ENCODE measurements around the gene NMRAL1. TPM values are rescaled to one million over a fixed set of nuclear protein-coding genes. Genes with fewer than 3 reads are reported as not detected.

NMRAL1 gene
- polyA plus RNA-seq, 1 donor, result 13.2 TPM

GRCh38 chr16:4426722-4427372 lies 47.6 kb downstream of the NMRAL1 start:
- DNase-seq (ENCODE audit: low read depth), result no peak

- no peak for DNase-seq (ENCODE audit: low read depth)
Observed at GRCh38 chr16:4426021-4426684, 48.3 kb downstream of the NMRAL1 start.

DNA sequence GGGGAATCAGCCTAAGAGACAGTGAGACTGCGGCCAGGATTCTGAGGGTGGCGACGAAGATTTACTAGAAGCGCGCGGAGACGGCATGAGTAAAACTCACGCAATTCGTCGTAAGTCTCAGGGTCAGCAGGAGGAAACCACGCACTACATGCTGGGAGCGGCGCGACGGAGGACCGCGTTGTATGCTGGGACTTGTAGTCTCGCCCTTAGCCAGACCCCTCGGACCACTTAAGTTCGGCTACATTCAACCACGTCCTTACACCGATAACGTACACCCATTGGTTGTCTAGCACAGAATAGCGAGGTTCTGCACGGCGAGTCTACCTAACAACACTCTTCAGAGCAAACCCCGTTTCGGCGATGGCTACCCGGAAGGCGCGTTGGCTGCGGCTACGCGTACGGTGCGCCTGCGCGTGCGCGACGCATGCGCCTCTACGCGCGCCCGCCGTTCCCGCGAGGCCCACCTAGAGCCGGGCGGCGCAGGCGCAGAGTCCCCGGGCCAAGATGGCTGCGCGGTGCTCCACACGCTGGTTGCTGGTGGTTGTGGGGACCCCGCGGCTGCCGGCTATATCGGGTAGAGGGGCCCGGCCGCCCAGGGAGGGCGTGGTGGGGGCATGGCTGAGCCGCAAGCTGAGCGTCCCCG lies 48.9 kb downstream of the NMRAL1 start, which contains the start of gene DNAJA3:
Gene DNAJA3, plus strand, starts transcription at position 491 of the 643 bp plus-strand sequence. Its CDS starts 14 bp downstream, at position 505.
- peak; percentile 84 for DNase-seq (ENCODE audit: low read depth)

GRCh38 chr16:4420505-4421105 lies 53.8 kb downstream of the NMRAL1 start:
- no peak for DNase-seq (ENCODE audit: low read depth)

DNA sequence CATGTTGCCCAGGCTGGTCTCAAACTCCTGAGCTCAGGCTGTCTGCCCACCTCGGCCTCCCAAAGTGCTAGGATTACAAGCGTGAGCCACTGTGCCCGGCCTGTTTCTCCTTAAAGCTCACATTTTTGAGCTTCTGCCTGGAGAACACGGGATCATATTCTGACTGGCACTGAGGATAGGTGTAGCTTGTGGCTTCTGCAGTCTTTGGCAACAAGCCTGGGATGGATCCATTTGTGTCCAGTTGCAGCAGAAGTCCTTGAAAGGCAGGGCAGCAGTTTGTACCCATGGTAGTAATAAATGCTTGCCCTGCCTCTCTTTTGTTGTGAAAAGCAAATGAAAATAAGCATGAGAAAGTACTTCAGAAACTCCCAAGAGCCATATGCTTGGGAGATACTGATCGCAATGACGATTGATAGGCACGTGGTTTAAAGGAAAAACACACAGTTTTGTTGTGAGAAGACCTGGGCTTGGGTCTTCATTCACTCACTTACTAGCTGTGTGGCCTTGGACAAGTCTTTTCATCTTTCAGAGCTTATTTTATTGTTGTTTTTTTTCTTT lies 54.9 kb downstream of the NMRAL1 start:
- DNase-seq (ENCODE audit: low read depth), result no peak

DNA sequence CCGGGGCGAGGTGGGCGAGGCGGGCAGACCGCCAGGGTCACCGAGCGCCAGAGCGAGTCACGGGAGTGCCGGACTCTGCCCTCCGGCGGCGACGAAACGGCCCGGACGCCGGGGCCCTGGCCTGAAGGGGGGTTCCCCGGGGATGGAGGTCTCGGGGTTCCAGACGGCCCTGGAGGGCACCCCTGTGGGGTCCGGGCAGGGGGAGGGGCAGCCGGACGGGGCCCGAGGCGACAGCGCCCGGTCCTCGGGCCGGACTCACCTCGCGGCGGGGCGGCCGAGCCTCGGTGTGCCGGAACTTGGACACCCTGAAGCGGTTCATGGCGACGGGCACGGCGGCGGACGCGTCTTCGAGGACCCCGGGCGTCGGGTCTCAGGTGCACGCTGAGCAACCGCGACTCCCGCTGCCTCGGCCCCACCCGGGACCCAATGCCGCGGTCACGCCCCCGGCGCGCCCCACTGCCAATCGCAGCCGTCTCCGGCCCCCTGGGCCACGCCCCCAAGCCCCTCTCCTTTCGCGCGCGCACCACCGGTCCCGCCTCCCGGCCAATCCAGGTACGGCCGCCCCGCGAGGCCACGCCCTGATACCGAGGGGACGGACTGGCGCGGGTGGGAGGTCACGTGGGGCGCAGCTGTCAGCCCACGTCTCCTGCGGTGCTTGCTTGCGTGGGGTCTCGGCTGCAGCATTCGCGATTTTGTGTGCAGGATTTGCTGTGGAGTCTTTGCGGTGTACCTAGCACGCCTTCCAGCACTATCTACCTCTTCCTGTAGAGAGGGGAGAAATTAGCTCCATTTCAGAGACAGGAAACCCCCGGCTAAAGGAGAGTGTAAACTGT lies 58.0 kb downstream of the NMRAL1 start, which contains the start of gene CORO7:
Gene CORO7, minus strand, starts transcription at position 397 of the 833 bp plus-strand sequence. Its CDS starts 78 bp downstream, at position 319.
- peak; percentile 68 for DNase-seq (ENCODE audit: low read depth)

GRCh38 chr16:4415538-4416199 lies 58.8 kb downstream of the NMRAL1 start:
- DNase-seq (ENCODE audit: low read depth), result no peak

GRCh38 chr16:4414187-4414917 lies 60.1 kb downstream of the NMRAL1 start:
- DNase-seq (ENCODE audit: low read depth), result no peak

GRCh38 chr16:4412854-4413253 lies 61.6 kb downstream of the NMRAL1 start:
- DNase-seq (ENCODE audit: low read depth), result no peak

- DNase-seq (ENCODE audit: low read depth), result no peak
Observed at GRCh38 chr16:4412159-4412558, 62.3 kb downstream of the NMRAL1 start.

Other genes with a start within 250 kb of the NMRAL1 start
- gene SRL, start 232.5 kb downstream of the NMRAL1 start, polyA plus RNA-seq (ENCODE audit: insufficient read length), result 694 TPM
- gene TFAP4, start 201.6 kb downstream of the NMRAL1 start, polyA plus RNA-seq (ENCODE audit: insufficient read length), result 11.1 TPM
- gene GLIS2, start 158.6 kb downstream of the NMRAL1 start, polyA plus RNA-seq (ENCODE audit: insufficient read length), result 22.9 TPM
- 25.4 TPM for gene PAM16, start 123.3 kb downstream of the NMRAL1 start, polyA plus RNA-seq (ENCODE audit: insufficient read length)
- gene VASN, start 102.8 kb downstream of the NMRAL1 start, polyA plus RNA-seq (ENCODE audit: insufficient read length), result 13.7 TPM
- gene CORO7, start 58.0 kb downstream of the NMRAL1 start, polyA plus RNA-seq (ENCODE audit: insufficient read length), result 19.4 TPM
- gene DNAJA3, start 48.8 kb downstream of the NMRAL1 start, polyA plus RNA-seq (ENCODE audit: insufficient read length), result 29.6 TPM
- 36.2 TPM for gene HMOX2, start 1.8 kb upstream of the NMRAL1 start, polyA plus RNA-seq (ENCODE audit: insufficient read length)
- gene CDIP1, start 64.1 kb upstream of the NMRAL1 start, polyA plus RNA-seq (ENCODE audit: insufficient read length), result 46.2 TPM
- gene C16orf96, start 81.7 kb upstream of the NMRAL1 start, polyA plus RNA-seq (ENCODE audit: insufficient read length), result 0.73 TPM
- gene UBALD1, start 140.3 kb upstream of the NMRAL1 start, polyA plus RNA-seq (ENCODE audit: insufficient read length), result 23.4 TPM
- gene MGRN1, start 150.2 kb upstream of the NMRAL1 start, polyA plus RNA-seq (ENCODE audit: insufficient read length), result 35.5 TPM
- gene NUDT16L1, start 218.9 kb upstream of the NMRAL1 start, polyA plus RNA-seq (ENCODE audit: insufficient read length), result 23.3 TPM

Measured in forelimb muscle (tissue), 1 donor.